Adrenal gland (tissue), 12 donors: ENCODE data around the gene ELP5. TPM values are rescaled to one million over a fixed set of nuclear protein-coding genes. Genes with fewer than 3 reads are reported as not detected.
A peak's percentile ranks its signal among the peaks of the same experiment; 100 is the strongest.

ENCODE experiments used
- DNase-seq, 7 donors: peaks; one replicate each; pipeline ENCODE4 v3.0.0-alpha.2; 2019 to 2020
- H3K27ac ChIP-seq, 5 donors: fragments of 200-600 bp; sonication (generic) in 4 of 5; 1 replicate in 3 of 5; 2 replicates in 2 of 5; pipeline versions ENCODE4 v1.5.1 to v1.8.0; 2016 to 2020; ENCODE audit warnings: mild to moderate bottlenecking in 1 of 5
- H3K27me3 ChIP-seq: fragments of 200-600 bp; 2 replicates; pipeline ENCODE4 v1.8.0; 2021
- H3K36me3 ChIP-seq, 2 donors: fragments of 200-600 bp; replicated peaks in 1 of 2; 1 replicate in 1 of 2; 2 replicates in 1 of 2; pipeline versions ENCODE4 v1.5.1 to v1.8.0; 2018 to 2022
- H3K4me1 ChIP-seq, 2 donors: fragments of 200-600 bp; replicated peaks in 1 of 2; 1 replicate in 1 of 2; 2 replicates in 1 of 2; pipeline versions ENCODE4 v1.5.1 to v1.8.0; 2018 to 2021
- H3K4me3 ChIP-seq, 4 donors: fragments of 200-600 bp; sonication (generic) in 3 of 4; one replicate each; pipeline ENCODE4 v1.5.1; 2016 to 2018
- H3K9me3 ChIP-seq, 3 donors: fragments of 200-600 bp; sonication (generic) in 1 of 3; replicated peaks in 1 of 3; 1 replicate in 2 of 3; 2 replicates in 1 of 3; pipeline versions ENCODE4 v1.5.1 to v1.8.0; 2016 to 2021
- CTCF ChIP-seq, 6 experiments: fragments of 450-650 bp in 4 of 6; fragments of 200-600 bp in 2 of 6; sonication (generic) in 1 of 6; IDR thresholded peaks; 1 replicate in 5 of 6; 2 replicates in 1 of 6; pipeline versions ENCODE4 v1.5.1 to v1.8.0; 2016 to 2021; ENCODE audit warnings: antibody characterized with exemption in 6 of 6, mild to moderate bottlenecking in 2 of 6, moderate library complexity in 1 of 6
- POLR2A ChIP-seq, 2 donors: fragments of 450-650 bp; IDR thresholded peaks; one replicate each; pipeline ENCODE4 v1.6.1; 2017; ENCODE audit warnings: antibody characterized with exemption in 2 of 2, mild to moderate bottlenecking in 2 of 2, moderate library complexity in 1 of 2
- WGBS, 4 donors: extraction: QIAGEN DNeasy Blood & Tissue Kit in 2 of 4; methylation state at CpG; one replicate each; pipeline versions ENCODE4 v1.1.5 to v1.1.7; 2013 to 2017; 5-methylcytosine and 5-hydroxymethylcytosine counted together
- intact Hi-C, 2 donors: fragments of 100-400 bp; cut with DNase I; formaldehyde crosslinking; loops; one replicate each; pipeline versions ENCODE4 v1.14.1 to v1.15.0; 2022 to 2023
- polyA plus RNA-seq, 3 donors: library from polyadenylated mRNA; stranded (reverse); fragments of 200-250 nt in 2 of 3; fragments of 350-450 nt in 1 of 3; fragmentation: Illumina TruSeq in 1 of 3; extraction: RNeasy Lipid Tissue Mini Kit (QIAGEN cat#74804) in 1 of 3; gene quantifications; one replicate each; pipeline ENCODE4 v1.2.3, GENCODE V29; 2013 to 2014
- total RNA-seq, 9 donors: library from RNA; depleted of rRNA in 4 of 9; stranded (reverse); fragments of >200 nt in 4 of 9; fragments of 120-200 nt in 1 of 9; fragmentation: NEBNext Ultra II Directional in 1 of 9; extraction: Animal tissue kit (Norgen Biotek cat#: 25700) in 1 of 9; gene quantifications; one replicate each; pipeline versions ENCODE4 v1.1.0 to v1.2.4, GENCODE V29; 2013 to 2023
- donor health status: healthy with polysubstance abuse.
- donor health status: Bipolar disorder and iron deficiency.
- donor health status: DM: yes; HTN: yes; CAD: no.
- donor health status: DM: no; HTN: no; CAD: no.
- donor health status: DM: no; HTN: no; CAD: no.
- donor health status: DM: yes; HTN: yes; CAD: no.

The ELP5 gene
- total and polyA plus RNA-seq, 12 donors, result 28.0 to 96.5 (median 61.3) TPM

DNA sequence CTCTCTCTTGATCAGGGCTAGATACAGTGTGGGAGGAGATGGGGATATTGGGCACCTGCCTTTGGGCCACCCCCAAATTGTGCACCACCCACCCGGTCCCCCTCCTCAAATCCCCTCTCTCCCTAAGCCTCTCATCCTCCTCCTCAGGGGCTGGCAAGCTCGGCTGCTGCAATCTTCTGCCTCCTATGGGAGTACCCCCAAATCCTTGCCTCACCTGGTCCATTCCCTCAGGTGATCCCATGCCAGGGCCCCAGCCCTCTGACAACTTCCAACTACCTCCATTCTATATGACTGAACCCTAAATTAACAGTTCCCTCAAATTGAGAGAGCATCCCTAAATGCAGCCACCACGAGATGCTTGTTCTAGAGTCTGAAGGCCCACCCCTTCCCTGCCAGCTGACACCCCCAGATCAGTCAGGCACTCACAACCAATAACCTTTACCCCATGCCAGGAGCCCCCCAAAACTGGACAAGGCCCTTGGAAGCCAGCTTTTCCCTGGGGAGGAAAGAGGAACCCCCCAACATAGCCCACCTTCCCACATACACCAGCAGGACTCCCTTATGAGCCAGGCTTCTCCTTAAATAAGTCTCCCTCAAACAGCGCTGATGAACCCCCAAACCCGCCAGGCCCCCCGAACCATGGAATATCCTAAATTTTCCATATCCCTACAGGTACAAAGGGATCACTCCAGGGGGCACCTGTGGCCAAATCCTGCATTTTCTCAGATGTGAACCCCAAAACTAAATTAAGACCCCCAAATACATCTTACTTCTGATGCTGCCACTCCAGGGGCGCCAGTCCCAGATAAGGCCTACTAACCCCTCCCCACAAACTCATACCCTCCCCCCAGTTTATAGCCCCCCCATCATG, 35.5 kb upstream of the ELP5 start:
- TF ChIP-seq CTCF (IDR thresholded peaks at IDR 0.05), result no peak
- no peak for TF ChIP-seq POLR2A (IDR thresholded peaks at IDR 0.05)
- intact Hi-C loops, result no loop called here
- no peaks in the 10 kb centered on the region for H3K9me3 ChIP-seq
- peaks cover 39 to 60% of the 10 kb centered on the region in 2 donors for H3K4me1 ChIP-seq
- peak in 2 of 7 donors; percentile 32 to 35 for DNase-seq
- peak overlapping the region in 3 of 4 donors; percentile 25 to 65 (median 29) for H3K4me3 ChIP-seq
- no peaks in the 10 kb centered on the region for H3K27me3 ChIP-seq
- no peaks in the 10 kb centered on the region for H3K36me3 ChIP-seq
- peak overlapping the region in 2 of 5 donors; percentile 72 to 100 for H3K27ac ChIP-seq
- 10 to 15% (median 12%) methylated on average over 7 of the region's 7 CpGs for WGBS, 4 donors

GRCh38 chr17:7217113-7217987, 34.7 kb upstream of the ELP5 start:
- 1 to 3% (median 1%) methylated on average over 15 to 32 of the region's 32 CpGs for WGBS, 4 donors
- DNase-seq, result peak; percentile 70 to 90 (median 82)
- Histone ChIP-seq H3K9me3 (no peaks in the 10 kb centered on the region), H3K27ac (peak overlapping the region in 3 of 5 donors; percentile 10 to 100 (median 72)), H3K4me1 (peaks cover 45 to 69% of the 10 kb centered on the region in 2 donors), H3K4me3 (peak overlapping the region in 3 of 4 donors; percentile 25 to 65 (median 29)), H3K27me3 (no peaks in the 10 kb centered on the region), H3K36me3 (peaks cover 0 to 6% of the 10 kb centered on the region in 2 donors)
- intact Hi-C loops, result no loop called here
- TF ChIP-seq POLR2A (IDR thresholded peaks at IDR 0.05) (no peak), CTCF (IDR thresholded peaks at IDR 0.05) (no peak)

GRCh38 chr17:7218166-7218565, 33.8 kb upstream of the ELP5 start:
- H3K27me3 ChIP-seq, result no peaks in the 10 kb centered on the region
- H3K27ac ChIP-seq, result peak overlapping the region in 2 of 5 donors; percentile 72 to 100
- no peaks in the 10 kb centered on the region for H3K9me3 ChIP-seq
- TF ChIP-seq CTCF (IDR thresholded peaks at IDR 0.05) (no peak), POLR2A (IDR thresholded peaks at IDR 0.05) (no peak)
- peaks cover 45 to 75% of the 10 kb centered on the region in 2 donors for H3K4me1 ChIP-seq
- peak in 2 of 7 donors; percentile 32 to 46 for DNase-seq
- intact Hi-C loops, result no loop called here
- H3K4me3 ChIP-seq, result peak overlapping the region in 1 of 4 donors; percentile 65
- 64 to 81% (median 68%) methylated on average over 2 to 6 of the region's 6 CpGs for WGBS, 4 donors
- H3K36me3 ChIP-seq, result peaks cover 0 to 14% of the 10 kb centered on the region in 2 donors

DNA sequence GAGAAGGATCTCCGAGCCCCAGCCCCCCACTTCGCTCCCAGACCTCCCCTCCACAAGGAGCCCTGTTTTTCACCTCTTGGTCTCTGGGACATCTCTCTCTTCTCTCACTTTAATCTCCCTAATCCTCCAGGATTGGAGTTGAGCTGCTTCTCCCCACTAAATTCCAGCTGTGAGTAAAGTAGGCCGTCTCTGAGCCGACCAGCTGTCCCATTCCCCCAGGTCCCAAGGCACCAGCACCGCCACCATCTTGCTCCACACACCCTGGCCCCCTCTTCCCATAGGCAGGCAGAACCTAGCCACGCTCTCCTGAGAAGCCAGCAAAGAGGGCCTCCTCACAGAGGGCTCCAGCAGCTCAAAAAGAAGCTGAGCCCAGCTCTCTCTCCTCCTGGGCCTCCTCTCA, 33.3 kb upstream of the ELP5 start:
- H3K4me3 ChIP-seq, result no peak overlapping the region
- peak in 2 of 7 donors; percentile 27 to 39 for DNase-seq
- H3K4me1 ChIP-seq, result peaks cover 45 to 78% of the 10 kb centered on the region in 2 donors
- 69 to 82% (median 80%) methylated on average over 6 of the region's 6 CpGs for whole genome bisulfite sequencing, 4 donors
- H3K27me3 ChIP-seq, result no peaks in the 10 kb centered on the region
- H3K36me3 ChIP-seq, result peaks cover 0 to 20% of the 10 kb centered on the region in 2 donors
- peak overlapping the region in 2 of 5 donors; percentile 99 to 100 for H3K27ac ChIP-seq
- H3K9me3 ChIP-seq, result no peaks in the 10 kb centered on the region
- TF ChIP-seq POLR2A (IDR thresholded peaks at IDR 0.05), result no peak
- no peak for TF ChIP-seq CTCF (IDR thresholded peaks at IDR 0.05)
- intact Hi-C loops, result no loop called here
